Esophagus squamous epithelium (tissue), 5 donors: Measurements from ENCODE around the gene KCNJ6. TPM values are rescaled to one million over a fixed set of nuclear protein-coding genes. Genes with fewer than 3 reads are reported as not detected.

Experiments used
- DNase-seq: peaks from one replicate; lab custom pipeline; 2025; lab: John Stamatoyannopoulos, UW
- H3K27ac ChIP-seq, 4 donors: fragments of 200-600 bp; sonication (generic); one replicate each; pipeline ENCODE4 v1.5.1; 2016 to 2019; ENCODE audit warnings: mild to moderate bottlenecking in 1 of 4
- H3K27me3 ChIP-seq, 4 donors: fragments of 200-600 bp; sonication (generic); 1 replicate in 3 of 4; 2 replicates in 1 of 4; pipeline versions ENCODE4 v1.5.1 to v1.6.0; 2017 to 2021; ENCODE audit warnings: antibody characterized with exemption in 1 of 4
- H3K36me3 ChIP-seq, 3 donors: fragments of 200-600 bp; sonication (generic); one replicate each; pipeline ENCODE4 v1.5.1; 2016 to 2019
- H3K4me1 ChIP-seq, 3 donors: fragments of 200-600 bp; sonication (generic); one replicate each; pipeline ENCODE4 v1.5.1; 2017 to 2019
- H3K4me3 ChIP-seq, 4 donors: fragments of 200-600 bp; sonication (generic); 1 replicate in 3 of 4; 2 replicates in 1 of 4; pipeline ENCODE4 v1.5.1; 2016 to 2019; ENCODE audit warnings: mild to moderate bottlenecking in 2 of 4, moderate library complexity in 1 of 4
- H3K9me3 ChIP-seq, 3 donors: fragments of 200-600 bp; sonication (generic); one replicate each; pipeline ENCODE4 v1.5.1; 2016 to 2019
- POLR2A ChIP-seq, 4 donors: fragments of 450-650 bp; IDR thresholded peaks; one replicate each; pipeline ENCODE4 v1.6.1; 2017; ENCODE audit warnings: antibody characterized with exemption in 4 of 4, mild to moderate bottlenecking in 4 of 4, moderate library complexity in 3 of 4
- WGBS, 2 donors: methylation state at CpG; one replicate each; pipeline ENCODE4 v1.1.5; 2018; 5-methylcytosine and 5-hydroxymethylcytosine counted together
- intact Hi-C: fragments of 100-400 bp; cut with DNase I; formaldehyde crosslinking; loops from one replicate; pipeline ENCODE4 v1.15.0; 2022
- total RNA-seq, 4 donors: library from RNA; depleted of rRNA; stranded (reverse); fragments of >200 nt; gene quantifications; one replicate each; pipeline ENCODE4 v1.1.0, GENCODE V29; 2016
- TF ChIP-seq, protein P1 (sequence below), 6 experiments: fragments of 450-650 bp in 4 of 6; fragments of 200-600 bp in 2 of 6; sonication (generic) in 2 of 6; IDR thresholded peaks; one replicate each; pipeline ENCODE4 v1.5.1; 2016 to 2019; ENCODE audit warnings: antibody characterized with exemption in 6 of 6, mild to moderate bottlenecking in 4 of 6, moderate library complexity in 4 of 6
- donor health status: DM: yes; HTN: yes; CAD: no.

Gene KCNJ6
- total RNA-seq, 4 donors from 2014 or later = not detected

GRCh38 chr21:37688952-37689659 lies 227.2 kb downstream of the KCNJ6 start:
- no peaks in the 10 kb centered on the region for H3K9me3 ChIP-seq
- DNase-seq = no peak
- H3K27ac ChIP-seq = no peak overlapping the region
- no peaks in the 10 kb centered on the region for H3K36me3 ChIP-seq
- H3K4me3 ChIP-seq = no peak overlapping the region
- intact Hi-C loops = no loop called here
- WGBS, 2 donors = 58 to 64% methylated on average over 3 of the region's 3 CpGs
- H3K4me1 ChIP-seq = peaks cover 0 to 5% (median 0%) of the 10 kb centered on the region in 3 donors
- peaks cover 0 to 6% (median 0%) of the 10 kb centered on the region in 4 donors for H3K27me3 ChIP-seq
- TF ChIP-seq POLR2A (IDR thresholded peaks at IDR 0.05) = no peak
- TF ChIP-seq, protein P1, sequence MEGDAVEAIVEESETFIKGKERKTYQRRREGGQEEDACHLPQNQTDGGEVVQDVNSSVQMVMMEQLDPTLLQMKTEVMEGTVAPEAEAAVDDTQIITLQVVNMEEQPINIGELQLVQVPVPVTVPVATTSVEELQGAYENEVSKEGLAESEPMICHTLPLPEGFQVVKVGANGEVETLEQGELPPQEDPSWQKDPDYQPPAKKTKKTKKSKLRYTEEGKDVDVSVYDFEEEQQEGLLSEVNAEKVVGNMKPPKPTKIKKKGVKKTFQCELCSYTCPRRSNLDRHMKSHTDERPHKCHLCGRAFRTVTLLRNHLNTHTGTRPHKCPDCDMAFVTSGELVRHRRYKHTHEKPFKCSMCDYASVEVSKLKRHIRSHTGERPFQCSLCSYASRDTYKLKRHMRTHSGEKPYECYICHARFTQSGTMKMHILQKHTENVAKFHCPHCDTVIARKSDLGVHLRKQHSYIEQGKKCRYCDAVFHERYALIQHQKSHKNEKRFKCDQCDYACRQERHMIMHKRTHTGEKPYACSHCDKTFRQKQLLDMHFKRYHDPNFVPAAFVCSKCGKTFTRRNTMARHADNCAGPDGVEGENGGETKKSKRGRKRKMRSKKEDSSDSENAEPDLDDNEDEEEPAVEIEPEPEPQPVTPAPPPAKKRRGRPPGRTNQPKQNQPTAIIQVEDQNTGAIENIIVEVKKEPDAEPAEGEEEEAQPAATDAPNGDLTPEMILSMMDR (IDR thresholded peaks at IDR 0.05) = no peak

GRCh38 chr21:37686991-37687810 lies 229.1 kb downstream of the KCNJ6 start:
- Histone ChIP-seq H3K9me3 (no peaks in the 10 kb centered on the region), H3K4me3 (no peak overlapping the region), H3K36me3 (no peaks in the 10 kb centered on the region), H3K27me3 (peaks cover 0 to 10% (median 0%) of the 10 kb centered on the region in 4 donors), H3K27ac (no peak overlapping the region), H3K4me1 (peaks cover 0 to 5% (median 0%) of the 10 kb centered on the region in 3 donors)
- intact Hi-C loops = no loop called here
- no peak for DNase-seq
- no peak for TF ChIP-seq POLR2A (IDR thresholded peaks at IDR 0.05)
- TF ChIP-seq, protein P1 (IDR thresholded peaks at IDR 0.05) = no peak
- WGBS, 2 donors = 58 to 65% methylated on average over 6 to 12 of the region's 12 CpGs

DNA sequence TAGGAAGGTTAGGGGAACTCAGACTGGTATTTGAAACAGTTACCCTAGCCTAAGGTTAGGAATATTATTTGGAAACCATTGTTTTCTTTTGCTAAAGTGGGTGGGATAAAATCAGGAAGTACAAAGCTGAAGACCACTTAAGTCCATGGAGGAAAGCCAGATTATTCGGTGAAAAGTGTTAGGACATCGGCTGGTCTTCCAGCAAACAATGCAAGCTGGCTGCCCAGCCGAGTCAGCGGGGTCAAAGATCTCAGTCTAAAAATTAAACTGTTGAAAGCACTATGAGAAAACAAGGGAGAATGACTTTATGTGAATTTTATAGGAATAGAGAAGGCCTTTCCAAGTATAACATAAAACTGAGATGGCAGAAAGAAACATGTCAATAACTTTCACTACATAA lies 231.7 kb downstream of the KCNJ6 start:
- no peaks in the 10 kb centered on the region for H3K9me3 ChIP-seq
- intact Hi-C loops = no loop called here
- no peak for DNase-seq
- no peaks in the 10 kb centered on the region for H3K36me3 ChIP-seq
- WGBS, 2 donors = 75 to 83% methylated on average over 4 of the region's 4 CpGs
- no peak overlapping the region for H3K4me3 ChIP-seq
- TF ChIP-seq POLR2A (IDR thresholded peaks at IDR 0.05) = no peak
- H3K4me1 ChIP-seq = peaks cover 0 to 5% (median 0%) of the 10 kb centered on the region in 3 donors
- no peak overlapping the region for H3K27ac ChIP-seq
- peaks cover 0 to 23% (median 0%) of the 10 kb centered on the region in 4 donors for H3K27me3 ChIP-seq

- no peak for DNase-seq
- intact Hi-C loops = no loop called here
- Histone ChIP-seq H3K4me1 (peaks cover 0 to 5% (median 0%) of the 10 kb centered on the region in 3 donors), H3K4me3 (no peak overlapping the region), H3K27me3 (peaks cover 0 to 27% (median 0%) of the 10 kb centered on the region in 4 donors), H3K9me3 (no peaks in the 10 kb centered on the region), H3K27ac (no peak overlapping the region), H3K36me3 (no peaks in the 10 kb centered on the region)
- WGBS, 2 donors = 70 to 79% methylated on average over 5 of the region's 5 CpGs
- no peak for TF ChIP-seq POLR2A (IDR thresholded peaks at IDR 0.05)
- TF ChIP-seq, protein P1 (IDR thresholded peaks at IDR 0.05) = no peak
These were observed 232.2 kb downstream of the KCNJ6 start for GRCh38 chr21:37684115-37684493.

- no peak overlapping the region for H3K27ac ChIP-seq
- peaks cover 0 to 33% (median 0%) of the 10 kb centered on the region in 4 donors for H3K27me3 ChIP-seq
- TF ChIP-seq, protein P1 (IDR thresholded peaks at IDR 0.05) = no peak
- no peak for TF ChIP-seq POLR2A (IDR thresholded peaks at IDR 0.05)
- no peak for DNase-seq
- intact Hi-C loops = no loop called here
- H3K4me1 ChIP-seq = peaks cover 0 to 5% (median 0%) of the 10 kb centered on the region in 3 donors
- no peaks in the 10 kb centered on the region for H3K36me3 ChIP-seq
- no peak overlapping the region for H3K4me3 ChIP-seq
- peaks cover 0 to 3% (median 0%) of the 10 kb centered on the region in 3 donors for H3K9me3 ChIP-seq
- WGBS, 2 donors = 37 to 48% methylated on average over 5 to 6 of the region's 8 CpGs
These were observed 232.7 kb downstream of the KCNJ6 start for GRCh38 chr21:37683396-37684114.
